ENCODE data around the gene SULT1C3.
"Not testable (repeated sequence)": the region's sequence is repeated elsewhere in the genome, so short reads cannot be mapped to it uniquely, and the experiment has no call there.

SULT1C3 gene

GRCh38 chr2:108244667-108245414, 5.1 kb downstream of the SULT1C3 start:
- DNase-seq (no peak), ATAC-seq (no peak)

- ATAC-seq (no peak), DNase-seq (no peak)
These were observed 13.3 kb downstream of the SULT1C3 start for GRCh38 chr2:108253106-108253505.

GRCh38 chr2:108257757-108258331, 18.1 kb downstream of the SULT1C3 start:
- no peak for ATAC-seq

GRCh38 chr2:108260773-108261172, 21.0 kb downstream of the SULT1C3 start:
- ATAC-seq (no peak), DNase-seq (no peak)

More at GRCh38 chr2:108257757-108258331, 18.1 kb downstream of the SULT1C3 start:
- DNase-seq = no peak

- DNase-seq (no peak), ATAC-seq (no peak)
These were observed 22.3 kb downstream of the SULT1C3 start for GRCh38 chr2:108262036-108262435.

GRCh38 chr2:108263401-108263800, 23.6 kb downstream of the SULT1C3 start:
- DNase-seq = no peak
- no peak for ATAC-seq

GRCh38 chr2:108266218-108266617, 26.4 kb downstream of the SULT1C3 start:
- DNase-seq = no peak
- ATAC-seq = no peak

GRCh38 chr2:108267101-108267500, 27.3 kb downstream of the SULT1C3 start:
- ATAC-seq (no peak), DNase-seq (no peak)

- ATAC-seq (no peak), DNase-seq (no peak)
These were observed 28.2 kb downstream of the SULT1C3 start for GRCh38 chr2:108268001-108268400.

GRCh38 chr2:108270346-108270745, 30.6 kb downstream of the SULT1C3 start:
- ATAC-seq (no peak), DNase-seq (no peak)

GRCh38 chr2:108270768-108271506, 31.2 kb downstream of the SULT1C3 start:
- no peak for ATAC-seq

GRCh38 chr2:108271691-108272253, 32.0 kb downstream of the SULT1C3 start:
- ATAC-seq = no peak
- no peak for DNase-seq

More at GRCh38 chr2:108270768-108271506, 31.2 kb downstream of the SULT1C3 start:
- no peak for DNase-seq

GRCh38 chr2:108278631-108279030, 38.9 kb downstream of the SULT1C3 start:
- DNase-seq = no peak

GRCh38 chr2:108279468-108279867, 39.7 kb downstream of the SULT1C3 start:
- DNase-seq = no peak
- no peak for ATAC-seq

More at GRCh38 chr2:108278631-108279030, 38.9 kb downstream of the SULT1C3 start:
- no peak for ATAC-seq

- no peak for ATAC-seq
- no peak for DNase-seq
These were observed 40.7 kb downstream of the SULT1C3 start for GRCh38 chr2:108280466-108280865.

GRCh38 chr2:108284566-108284965, 44.8 kb downstream of the SULT1C3 start:
- not testable (repeated sequence) for ATAC-seq, DNase-seq

GRCh38 chr2:108285616-108286015, 45.8 kb downstream of the SULT1C3 start:
- no peak for DNase-seq
- ATAC-seq = no peak

- no peak for ATAC-seq
These were observed 47.4 kb downstream of the SULT1C3 start for GRCh38 chr2:108287169-108287568.

GRCh38 chr2:108288534-108289106, 48.9 kb downstream of the SULT1C3 start, which contains the start of gene SULT1C2:
SULT1C2 (plus strand) TSS chr2:108288895; CDS start chr2:108293668, 4,773 bp downstream.
- ATAC-seq = no peak
- no peak for DNase-seq

More at GRCh38 chr2:108287169-108287568, 47.4 kb downstream of the SULT1C3 start:
- no peak for DNase-seq

- DNase-seq = no peak
- ATAC-seq = no peak
These were observed 54.1 kb downstream of the SULT1C3 start for GRCh38 chr2:108293850-108294249.

GRCh38 chr2:108297436-108298141, 57.8 kb downstream of the SULT1C3 start:
- no peak for ATAC-seq
- DNase-seq = no peak

All from stimulated activated naive CD8-positive, alpha-beta T cell treated with anti-CD3 and anti-CD28 coated beads, Interleukin-15, Interleukin-2, amounts not matched to agents 100 U/mL and 50 U/mL, for 24 hours (primary cell).